Lung (tissue), 12 donors: ENCODE data around the gene CBFB. TPM values are rescaled to one million over a fixed set of nuclear protein-coding genes. Genes with fewer than 3 reads are reported as not detected.
A peak's percentile ranks its signal among the peaks of the same experiment; 100 is the strongest.

Source experiments
- ATAC-seq: fragments of 200-7000 bp; cut with Tn5 transposase; one replicate; pipeline ENCODE4 v1.9.1; 2020; ENCODE audit warnings: moderate number of reproducible peaks; ENCODE audit not compliant: insufficient read depth, low FRiP score
- DNase-seq, 3 donors: peaks; one replicate each; pipeline ENCODE4 v3.0.0-alpha.2; 2013 to 2017
- H3K27ac ChIP-seq, 2 donors: one replicate each; pipeline ENCODE4 v1.5.1; 2013; ENCODE audit warnings: mild to moderate bottlenecking in 2 of 2, moderate library complexity in 2 of 2, control low read depth in 1 of 2, inconsistent platforms in 1 of 2, low read depth in 1 of 2, low read length in 1 of 2
- H3K27me3 ChIP-seq, 3 donors: one replicate each; pipeline ENCODE4 v1.5.1; 2013; ENCODE audit warnings: low read length in 2 of 3; ENCODE audit not compliant: control insufficient read depth in 3 of 3, insufficient read depth in 3 of 3
- H3K36me3 ChIP-seq, 4 donors: one replicate each; pipeline ENCODE4 v1.5.1; 2013; ENCODE audit warnings: low read length in 4 of 4, mild to moderate bottlenecking in 1 of 4, moderate library complexity in 1 of 4; ENCODE audit not compliant: control insufficient read depth in 4 of 4, insufficient read depth in 4 of 4
- H3K4me1 ChIP-seq, 5 donors: one replicate each; pipeline ENCODE4 v1.5.1; 2013; ENCODE audit warnings: low read length in 5 of 5, mild to moderate bottlenecking in 2 of 5, moderate library complexity in 1 of 5; ENCODE audit not compliant: control insufficient read depth in 5 of 5, insufficient read depth in 5 of 5
- H3K4me3 ChIP-seq: one replicate; pipeline ENCODE4 v1.5.1; 2013; ENCODE audit warnings: mild to moderate bottlenecking, control low read depth, moderate library complexity
- H3K9ac ChIP-seq, 2 donors: one replicate each; pipeline ENCODE4 v1.5.1; 2013; ENCODE audit warnings: low read length in 2 of 2, control low read depth in 1 of 2; ENCODE audit not compliant: insufficient read depth in 1 of 2
- H3K9me3 ChIP-seq, 4 donors: one replicate each; pipeline ENCODE4 v1.5.1; 2013; ENCODE audit warnings: low read length in 3 of 4, mild to moderate bottlenecking in 1 of 4, moderate library complexity in 1 of 4; ENCODE audit not compliant: control insufficient read depth in 4 of 4, insufficient read depth in 3 of 4
- CTCF ChIP-seq: IDR thresholded peaks from 2 replicates; pipeline ENCODE4 v1.5.1; 2012; ENCODE audit warnings: mild to moderate bottlenecking; ENCODE audit errors: control extremely low read depth, extremely low read depth
- WGBS, 2 donors: extraction: QIAGEN DNeasy Blood & Tissue Kit; methylation state at CpG; one replicate each; pipeline ENCODE4 v1.1.7; 2013; 5-methylcytosine and 5-hydroxymethylcytosine counted together
- polyA plus RNA-seq, 2 donors: library from polyadenylated mRNA; stranded (reverse); fragments of 200-250 nt; gene quantifications; one replicate each; pipeline ENCODE4 v1.2.1, GENCODE V29; 2013
- total RNA-seq, 2 donors: library from RNA; depleted of rRNA in 1 of 2; stranded (reverse); fragments of >200 nt in 1 of 2; gene quantifications; one replicate each; pipeline ENCODE4 v1.2.1, GENCODE V29; 2014 to 2021
- donor health status: control.
- donor health status: control.
- donor health status: Bipolar disorder and iron deficiency.
- donor health status: healthy.
- donor health status: DM: yes; HTN: yes; CAD: no.

Gene CBFB
- total and polyA plus RNA-seq, 4 donors: 23.3 to 59.4 (median 38.6) TPM

- Histone ChIP-seq H3K36me3 (peaks cover 0 to 12% (median 0%) of the 10 kb centered on the region in 4 donors), H3K4me3 (no peak overlapping the region), H3K27ac (peak overlapping the region in 1 of 2 donors; percentile 40), H3K9me3 (no peaks in the 10 kb centered on the region), H3K4me1 (peaks cover 0 to 5% (median 0%) of the 10 kb centered on the region in 5 donors), H3K27me3 (no peaks in the 10 kb centered on the region), H3K9ac (no peak overlapping the region)
- TF ChIP-seq CTCF: no peak
- 86 to 92% methylated on average over 1 of the region's 1 CpG for WGBS, 2 donors
- ATAC-seq (no peak), DNase-seq (no peak)
These were observed 23.4 kb downstream of the CBFB start for GRCh38 chr16:67052399-67052798.

- H3K9me3 ChIP-seq: no peaks in the 10 kb centered on the region
- H3K4me3 ChIP-seq: no peak overlapping the region
- peaks cover 0 to 10% (median 0%) of the 10 kb centered on the region in 4 donors for H3K36me3 ChIP-seq
- H3K27ac ChIP-seq: peak overlapping the region; percentile 0 to 63
- ATAC-seq (no peak), DNase-seq (no peak)
- no peak for TF ChIP-seq CTCF
- no peaks in the 10 kb centered on the region for H3K27me3 ChIP-seq
- WGBS, 2 donors: 61 to 75% methylated on average over 4 of the region's 4 CpGs
- no peak overlapping the region for H3K9ac ChIP-seq
- peaks cover 0 to 5% (median 0%) of the 10 kb centered on the region in 5 donors for H3K4me1 ChIP-seq
These were observed 24.9 kb downstream of the CBFB start for GRCh38 chr16:67053767-67054334.

GRCh38 chr16:67054901-67055300 is 26.0 kb downstream of the CBFB start:
- Histone ChIP-seq H3K4me3 (no peak overlapping the region), H3K36me3 (peaks cover 0 to 7% (median 0%) of the 10 kb centered on the region in 4 donors), H3K9me3 (no peaks in the 10 kb centered on the region), H3K4me1 (peaks cover 0 to 5% (median 0%) of the 10 kb centered on the region in 5 donors), H3K9ac (no peak overlapping the region), H3K27me3 (no peaks in the 10 kb centered on the region), H3K27ac (no peak overlapping the region)
- 87 to 94% methylated on average over 2 of the region's 2 CpGs for WGBS, 2 donors
- DNase-seq (no peak), ATAC-seq (no peak)
- TF ChIP-seq CTCF: no peak
